BLaER1 (cell line): ENCODE data around the gene FMNL2.

Experiments
- H3K27ac ChIP-seq: shearing (Covaris generic); formaldehyde crosslinking; 2 replicates; pipeline ENCODE4 v1.8.1; 2022
- H3K27me3 ChIP-seq: shearing (Covaris generic); formaldehyde crosslinking; 2 replicates; pipeline ENCODE4 v1.8.1; 2022
- H3K36me3 ChIP-seq: shearing (Covaris generic); formaldehyde crosslinking; 2 replicates; pipeline ENCODE4 v1.8.1; 2022
- H3K4me1 ChIP-seq: shearing (Covaris generic); formaldehyde crosslinking; 2 replicates; pipeline ENCODE4 v1.8.1; 2022
- H3K4me2 ChIP-seq: shearing (Covaris generic); formaldehyde crosslinking; 2 replicates; pipeline ENCODE4 v1.8.1; 2022
- H3K4me3 ChIP-seq: shearing (Covaris generic); formaldehyde crosslinking; 2 replicates; pipeline ENCODE4 v1.8.1; 2022
- H3K9ac ChIP-seq: shearing (Covaris generic); formaldehyde crosslinking; 2 replicates; pipeline ENCODE4 v1.8.1; 2022
- H3K9me3 ChIP-seq: shearing (Covaris generic); formaldehyde crosslinking; 2 replicates; pipeline ENCODE4 v1.8.1; 2022
- H4K20me1 ChIP-seq: shearing (Covaris generic); formaldehyde crosslinking; 2 replicates; pipeline ENCODE4 v1.8.1; 2022
- Cebpa-rat ChIP-seq: shearing (Covaris generic); IDR thresholded peaks from 2 replicates; pipeline ENCODE4 v1.8.1; 2022

The FMNL2 gene

GRCh38 chr2:152407204-152407721 lies 72.3 kb downstream of the FMNL2 start:
- no peaks in the 10 kb centered on the region for H3K27me3 ChIP-seq
- no peaks in the 10 kb centered on the region for H3K9me3 ChIP-seq
- TF ChIP-seq Cebpa-rat = no peak
- peak overlapping the region; percentile 27; the same call in 1 of the 2 replicates for H3K27ac ChIP-seq
- peak overlapping the region; percentile 48; the same call in 1 of the 2 replicates for H3K9ac ChIP-seq
- H3K4me1 ChIP-seq = peaks cover 60% of the 10 kb centered on the region
- 0 out of 2 replicates have a peak overlapping the region, but pooled peaks have one; percentile 2 for H3K4me3 ChIP-seq
- peaks cover 15% of the 10 kb centered on the region; the same call in 1 of the 2 replicates for H3K36me3 ChIP-seq
- peak overlapping the region; percentile 59 for H3K4me2 ChIP-seq
- peaks cover 99% of the 10 kb centered on the region for H4K20me1 ChIP-seq

DNA sequence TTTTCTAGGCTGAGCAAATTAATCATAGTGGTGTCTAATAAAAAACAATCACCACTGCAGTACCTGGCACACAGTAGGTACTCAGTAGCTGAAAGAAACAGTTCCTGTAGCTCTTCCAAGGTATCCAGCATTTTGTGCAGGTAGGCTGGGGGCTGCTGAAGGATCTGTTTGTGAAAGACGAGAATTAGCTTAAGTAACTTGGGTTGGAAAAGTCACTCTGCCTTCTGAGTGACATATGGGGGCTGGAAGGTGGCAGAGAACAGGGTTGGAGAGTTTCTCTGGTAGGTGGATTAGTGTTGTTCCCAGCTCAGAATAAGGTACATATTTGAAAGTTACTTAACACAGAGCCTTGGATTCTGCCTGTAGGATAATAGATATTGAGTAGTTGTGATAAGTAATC lies 72.8 kb downstream of the FMNL2 start:
- TF ChIP-seq Cebpa-rat = no peak
- Histone ChIP-seq H3K4me1 (peaks cover 57% of the 10 kb centered on the region), H3K9me3 (no peaks in the 10 kb centered on the region), H3K27me3 (no peaks in the 10 kb centered on the region), H3K36me3 (peaks cover 15% of the 10 kb centered on the region; the same call in 1 of the 2 replicates), H3K4me3 (no peak overlapping the region), H3K4me2 (peak overlapping the region; percentile 59), H3K9ac (peak overlapping the region; percentile 48; the same call in 1 of the 2 replicates), H4K20me1 (peaks cover 99% of the 10 kb centered on the region), H3K27ac (peak overlapping the region; percentile 27; the same call in 1 of the 2 replicates)

- TF ChIP-seq Cebpa-rat = no peak
- H4K20me1 ChIP-seq = peaks cover 99% of the 10 kb centered on the region
- H3K9ac ChIP-seq = no peak overlapping the region
- H3K4me1 ChIP-seq = peaks cover 57% of the 10 kb centered on the region
- H3K27ac ChIP-seq = no peak overlapping the region
- H3K27me3 ChIP-seq = no peaks in the 10 kb centered on the region
- no peak overlapping the region for H3K4me2 ChIP-seq
- H3K9me3 ChIP-seq = no peaks in the 10 kb centered on the region
- peaks cover 15% of the 10 kb centered on the region; the same call in 1 of the 2 replicates for H3K36me3 ChIP-seq
- no peak overlapping the region for H3K4me3 ChIP-seq
These were observed 73.3 kb downstream of the FMNL2 start for GRCh38 chr2:152408254-152408653.

- H3K27ac ChIP-seq = no peak overlapping the region
These were observed 74.6 kb downstream of the FMNL2 start for GRCh38 chr2:152409386-152410164.

DNA sequence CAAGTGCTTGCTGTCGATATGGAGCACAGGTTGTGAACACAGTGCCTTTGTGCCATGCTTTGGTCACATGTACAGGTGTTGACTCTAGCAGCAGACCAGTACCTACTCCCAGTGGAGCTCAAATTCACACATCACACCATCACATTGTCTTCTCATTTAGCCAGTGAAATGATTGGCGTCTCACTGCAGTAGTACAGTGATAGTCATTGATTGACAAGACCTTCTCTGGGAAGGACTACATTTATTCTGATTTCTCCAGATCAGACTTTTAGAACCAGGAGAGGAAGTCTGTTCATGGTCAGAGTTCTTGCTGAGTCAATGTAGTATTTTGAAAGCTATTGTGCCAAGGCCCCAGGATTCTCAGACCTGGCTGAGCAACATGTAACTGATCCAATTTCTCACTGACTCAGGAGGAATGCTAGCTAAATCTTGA lies 75.2 kb downstream of the FMNL2 start:
- no peak overlapping the region for H3K27ac ChIP-seq
- H3K4me2 ChIP-seq = peak overlapping the region; percentile 29
- H3K9ac ChIP-seq = no peak overlapping the region
- H4K20me1 ChIP-seq = peaks cover 99% of the 10 kb centered on the region
- peaks cover 21% of the 10 kb centered on the region for H3K36me3 ChIP-seq
- no peak for TF ChIP-seq Cebpa-rat
- no peaks in the 10 kb centered on the region for H3K27me3 ChIP-seq
- H3K9me3 ChIP-seq = no peaks in the 10 kb centered on the region
- peaks cover 49% of the 10 kb centered on the region for H3K4me1 ChIP-seq
- H3K4me3 ChIP-seq = no peak overlapping the region

More at GRCh38 chr2:152409386-152410164, 74.6 kb downstream of the FMNL2 start:
- Histone ChIP-seq H3K9me3 (no peaks in the 10 kb centered on the region), H3K27me3 (no peaks in the 10 kb centered on the region), H3K4me1 (peaks cover 55% of the 10 kb centered on the region), H3K4me2 (0 out of 2 replicates have a peak overlapping the region, but pooled peaks have one; percentile 29), H3K9ac (no peak overlapping the region), H4K20me1 (peaks cover 99% of the 10 kb centered on the region), H3K36me3 (peaks cover 20% of the 10 kb centered on the region), H3K4me3 (no peak overlapping the region)
- no peak for TF ChIP-seq Cebpa-rat

DNA sequence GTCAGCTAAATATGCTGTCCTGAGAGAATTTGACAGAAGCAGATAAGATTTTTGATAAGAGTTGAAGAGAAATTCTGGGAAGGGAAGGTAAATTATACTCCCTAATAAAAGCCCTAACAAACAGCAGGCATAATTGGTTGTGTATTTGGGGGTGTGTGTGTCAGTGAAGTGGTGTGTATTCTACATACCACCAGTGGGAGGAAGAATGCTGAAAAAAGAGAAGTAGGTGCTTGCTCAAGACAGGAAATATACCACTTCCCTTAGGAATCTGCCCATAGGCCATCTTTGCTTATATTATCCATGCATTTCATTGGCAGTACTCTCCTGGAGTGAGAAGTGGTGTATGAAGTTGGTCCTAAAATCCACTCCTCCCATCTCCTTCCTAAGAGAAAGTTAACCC lies 76.2 kb downstream of the FMNL2 start:
- TF ChIP-seq Cebpa-rat = no peak
- Histone ChIP-seq H3K4me2 (peak overlapping the region; percentile 29; the same call in 1 of the 2 replicates), H3K4me3 (no peak overlapping the region), H4K20me1 (peaks cover 99% of the 10 kb centered on the region), H3K27me3 (no peaks in the 10 kb centered on the region), H3K27ac (no peak overlapping the region), H3K36me3 (peaks cover 30% of the 10 kb centered on the region), H3K9ac (no peak overlapping the region), H3K9me3 (no peaks in the 10 kb centered on the region), H3K4me1 (peaks cover 39% of the 10 kb centered on the region)

- H3K27ac ChIP-seq = no peak overlapping the region
- no peak overlapping the region for H3K4me2 ChIP-seq
- peaks cover 43% of the 10 kb centered on the region for H3K36me3 ChIP-seq
- H3K4me3 ChIP-seq = no peak overlapping the region
- H3K9ac ChIP-seq = no peak overlapping the region
- no peak for TF ChIP-seq Cebpa-rat
- no peaks in the 10 kb centered on the region for H3K9me3 ChIP-seq
- peaks cover 23% of the 10 kb centered on the region for H3K4me1 ChIP-seq
- no peaks in the 10 kb centered on the region for H3K27me3 ChIP-seq
- peaks cover 99% of the 10 kb centered on the region for H4K20me1 ChIP-seq
These were observed 78.5 kb downstream of the FMNL2 start for GRCh38 chr2:152413228-152414030.

GRCh38 chr2:152415231-152415642 lies 80.3 kb downstream of the FMNL2 start:
- Histone ChIP-seq H3K36me3 (peaks cover 41% of the 10 kb centered on the region), H3K27me3 (no peaks in the 10 kb centered on the region), H3K4me3 (no peak overlapping the region), H3K27ac (no peak overlapping the region), H3K9ac (no peak overlapping the region), H3K9me3 (no peaks in the 10 kb centered on the region), H3K4me2 (no peak overlapping the region), H4K20me1 (peaks cover 99% of the 10 kb centered on the region), H3K4me1 (peaks cover 17% of the 10 kb centered on the region)
- TF ChIP-seq Cebpa-rat = no peak

DNA sequence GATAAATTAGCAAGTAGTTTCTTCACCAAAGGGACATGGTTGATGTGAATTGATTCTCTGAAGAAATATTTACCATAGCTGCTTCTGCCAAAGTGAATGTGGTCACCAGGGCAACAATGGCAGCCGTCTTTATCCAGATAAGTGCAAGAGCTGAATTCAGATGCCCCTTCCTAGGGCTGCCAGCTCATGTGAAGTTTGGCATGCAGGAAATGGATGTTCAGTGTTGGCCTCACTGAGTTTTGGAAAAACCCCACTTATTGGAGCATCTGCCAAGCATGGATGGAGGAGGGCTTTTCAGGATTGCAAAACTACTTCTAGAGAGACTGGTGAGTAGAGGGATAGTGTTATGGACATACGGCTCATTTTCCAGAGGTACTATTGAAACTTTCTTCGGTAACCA lies 80.8 kb downstream of the FMNL2 start:
- Histone ChIP-seq H4K20me1 (peaks cover 99% of the 10 kb centered on the region), H3K27me3 (no peaks in the 10 kb centered on the region), H3K27ac (no peak overlapping the region), H3K9me3 (no peaks in the 10 kb centered on the region), H3K4me1 (peaks cover 17% of the 10 kb centered on the region), H3K4me3 (no peak overlapping the region), H3K36me3 (peaks cover 44% of the 10 kb centered on the region), H3K9ac (no peak overlapping the region), H3K4me2 (no peak overlapping the region)
- TF ChIP-seq Cebpa-rat = no peak
